NB4 (cell line): ENCODE measurements around the gene FAM98A.

Source experiments
- MYC ChIP-seq: IDR thresholded peaks from 2 replicates; pipeline ENCODE4 v1.6.1; 2011; ENCODE audit warnings: low read depth, low read length
- POLR2A ChIP-seq: IDR thresholded peaks from 2 replicates; pipeline ENCODE4 v1.6.1; 2011; ENCODE audit warnings: mild to moderate bottlenecking; ENCODE audit not compliant: insufficient read length; ENCODE audit errors: extremely low read depth
- TF ChIP-seq, protein P1 (sequence below): IDR thresholded peaks from one replicate; pipeline ENCODE4 v1.5.1; 2012; ENCODE audit warnings: low read depth, low read length
- TF ChIP-seq, protein P2 (sequence below): IDR thresholded peaks from 2 replicates; pipeline ENCODE4 v1.6.1; 2011; ENCODE audit warnings: low read depth, low read length

DNA sequence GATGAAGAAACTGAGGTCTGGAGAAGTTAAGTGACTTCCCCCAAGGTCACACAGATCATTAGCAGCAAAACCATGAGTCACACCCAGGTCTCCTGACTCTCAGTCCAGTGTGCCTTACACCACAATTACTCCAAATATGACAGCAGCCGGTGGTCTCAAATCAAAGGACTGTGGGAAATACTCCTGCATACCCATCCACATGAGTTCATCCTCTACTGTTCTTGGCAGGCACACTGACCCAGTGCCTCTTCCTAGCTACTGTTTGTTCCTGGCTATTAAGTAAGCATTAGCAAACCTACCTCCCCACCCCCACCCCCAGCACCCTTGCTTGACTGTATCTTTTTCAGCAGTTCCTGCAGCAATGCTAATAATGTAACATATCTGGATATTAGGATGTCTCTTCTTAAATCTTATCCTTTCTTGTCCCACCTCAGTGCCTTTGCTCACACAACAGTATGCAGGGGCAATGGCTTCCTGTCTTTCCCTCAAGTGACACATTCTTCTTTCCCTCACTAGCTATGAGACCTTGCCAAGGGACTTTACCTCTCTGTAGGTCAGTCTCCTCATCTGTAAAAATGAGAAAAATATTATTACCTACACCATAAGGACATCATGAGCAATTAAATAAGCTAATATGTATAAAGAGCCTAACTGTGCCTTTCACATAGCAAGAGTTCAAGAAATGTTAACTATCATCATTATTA, 46.2 kb downstream of the FAM98A start:
- TF ChIP-seq POLR2A = no peak
- TF ChIP-seq, protein P1, sequence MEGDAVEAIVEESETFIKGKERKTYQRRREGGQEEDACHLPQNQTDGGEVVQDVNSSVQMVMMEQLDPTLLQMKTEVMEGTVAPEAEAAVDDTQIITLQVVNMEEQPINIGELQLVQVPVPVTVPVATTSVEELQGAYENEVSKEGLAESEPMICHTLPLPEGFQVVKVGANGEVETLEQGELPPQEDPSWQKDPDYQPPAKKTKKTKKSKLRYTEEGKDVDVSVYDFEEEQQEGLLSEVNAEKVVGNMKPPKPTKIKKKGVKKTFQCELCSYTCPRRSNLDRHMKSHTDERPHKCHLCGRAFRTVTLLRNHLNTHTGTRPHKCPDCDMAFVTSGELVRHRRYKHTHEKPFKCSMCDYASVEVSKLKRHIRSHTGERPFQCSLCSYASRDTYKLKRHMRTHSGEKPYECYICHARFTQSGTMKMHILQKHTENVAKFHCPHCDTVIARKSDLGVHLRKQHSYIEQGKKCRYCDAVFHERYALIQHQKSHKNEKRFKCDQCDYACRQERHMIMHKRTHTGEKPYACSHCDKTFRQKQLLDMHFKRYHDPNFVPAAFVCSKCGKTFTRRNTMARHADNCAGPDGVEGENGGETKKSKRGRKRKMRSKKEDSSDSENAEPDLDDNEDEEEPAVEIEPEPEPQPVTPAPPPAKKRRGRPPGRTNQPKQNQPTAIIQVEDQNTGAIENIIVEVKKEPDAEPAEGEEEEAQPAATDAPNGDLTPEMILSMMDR = no peak
- no peak for TF ChIP-seq MYC
- TF ChIP-seq, protein P2, sequence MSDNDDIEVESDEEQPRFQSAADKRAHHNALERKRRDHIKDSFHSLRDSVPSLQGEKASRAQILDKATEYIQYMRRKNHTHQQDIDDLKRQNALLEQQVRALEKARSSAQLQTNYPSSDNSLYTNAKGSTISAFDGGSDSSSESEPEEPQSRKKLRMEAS = no peak
